Hepatic stellate cell (primary cell): ENCODE data around the gene C1S.
A peak's percentile ranks its signal among the peaks of the same experiment; 100 is the strongest.
"Not testable (repeated sequence)": the region's sequence is repeated elsewhere in the genome, so short reads cannot be mapped to it uniquely, and the experiment has no call there.

Experiments used
- DNase-seq: peaks from one replicate; pipeline ENCODE4 v3.0.0; 2011; ENCODE audit warnings: low spot score

C1S gene

DNA sequence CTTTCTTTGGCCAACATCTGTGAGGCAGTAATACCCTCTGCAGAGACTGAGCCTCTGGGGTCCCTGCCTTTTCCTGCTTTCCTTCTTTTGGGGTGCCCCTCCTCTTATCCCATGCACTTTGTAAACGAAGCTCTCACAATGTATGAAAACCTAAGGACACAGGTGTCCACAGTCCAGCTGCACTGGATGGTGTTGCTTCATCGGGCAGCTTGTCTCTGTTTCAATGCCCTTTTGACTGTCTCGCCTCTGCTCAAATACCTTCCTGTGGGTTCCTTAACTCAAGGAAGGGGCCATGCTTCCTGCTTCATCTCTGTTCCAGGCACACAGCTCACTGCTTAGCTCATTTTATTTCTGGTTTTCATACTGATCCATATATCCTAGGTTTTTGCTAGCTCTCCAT, 42.1 kb downstream of the C1S start:
- DNase-seq = no peak

- no peak for DNase-seq
Measured at GRCh38 chr12:7103837-7104584, 43.5 kb downstream of the C1S start.

- no peak for DNase-seq
Measured at GRCh38 chr12:7106082-7106481, 45.6 kb downstream of the C1S start.

- DNase-seq = not testable (repeated sequence)
Measured at GRCh38 chr12:7107181-7107580, 46.7 kb downstream of the C1S start.

GRCh38 chr12:7107636-7108002, 47.1 kb downstream of the C1S start:
- no peak for DNase-seq

GRCh38 chr12:7108003-7108795, 47.7 kb downstream of the C1S start:
- peak; percentile 77 for DNase-seq

GRCh38 chr12:7108796-7109571, 48.5 kb downstream of the C1S start, which contains the start of gene C1RL:
TSS of gene C1RL (minus strand) at chr12:7109214. CDS start at chr12:7109180, 34 bp downstream.
- DNase-seq = peak; percentile 79

- DNase-seq = no peak
Measured at GRCh38 chr12:7109572-7109920, 49.0 kb downstream of the C1S start.

DNA sequence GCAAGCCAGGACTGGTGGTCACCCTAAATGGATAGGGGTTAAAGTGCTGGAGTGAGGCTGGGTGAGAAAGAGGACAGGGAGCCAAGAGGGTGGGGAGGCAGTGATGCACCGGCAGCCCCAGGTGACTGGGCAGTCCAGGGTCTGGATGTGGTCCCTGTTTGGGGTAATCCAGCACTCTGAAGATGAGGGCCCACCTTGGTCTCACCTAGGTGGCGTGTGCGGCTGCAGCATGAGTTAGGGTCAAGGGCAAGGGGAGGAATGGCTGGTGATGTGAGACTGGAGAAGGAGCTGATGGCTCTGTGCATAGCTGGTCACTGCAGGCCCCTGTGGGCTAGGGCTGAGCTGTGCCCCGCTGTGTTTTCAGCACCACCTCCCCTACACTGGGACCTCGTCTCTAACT, 50.1 kb downstream of the C1S start:
- DNase-seq = no peak

DNA sequence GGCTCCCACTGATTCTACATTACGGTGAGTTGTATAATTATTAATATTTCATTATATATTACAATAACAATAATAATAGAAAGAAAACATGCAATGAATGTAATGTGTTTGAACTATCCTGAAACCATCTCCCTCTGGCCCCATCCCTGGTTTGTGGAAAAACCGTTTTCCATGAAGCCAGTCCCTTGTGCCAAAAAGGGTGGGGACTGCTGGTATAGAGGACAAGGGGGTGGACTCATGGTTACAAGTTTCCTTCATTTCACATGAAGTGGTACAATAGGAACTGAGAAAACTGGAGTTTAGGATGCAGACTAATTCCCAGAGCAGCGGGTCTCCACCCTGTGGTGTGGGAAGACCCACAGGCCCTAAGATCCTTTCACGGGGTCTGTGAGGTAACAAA, 51.5 kb downstream of the C1S start:
- no peak for DNase-seq

DNA sequence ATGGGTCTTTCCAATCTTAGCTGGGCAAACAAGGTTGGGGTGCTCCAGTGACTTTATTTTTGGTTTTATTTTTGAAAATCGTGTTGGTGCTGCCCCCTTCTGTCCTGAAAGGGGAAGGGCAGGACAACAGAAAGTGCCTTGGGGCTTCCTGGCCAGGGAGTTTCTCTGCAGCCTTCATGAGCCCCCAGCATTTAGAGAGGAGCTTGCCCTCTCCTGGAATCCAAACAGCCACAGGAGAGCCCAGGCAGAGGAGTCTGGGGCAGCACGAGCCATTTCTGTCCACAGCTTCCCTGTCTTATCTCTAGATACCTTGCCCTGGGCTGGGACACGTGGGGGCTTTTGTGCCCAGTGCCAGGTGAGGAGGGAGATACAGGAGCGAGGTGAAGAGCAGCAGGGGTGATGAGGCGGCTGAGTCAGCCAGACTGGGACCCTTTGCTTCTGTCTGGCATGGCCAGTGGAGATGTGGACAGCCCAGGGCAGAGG, 52.9 kb downstream of the C1S start:
- peak; percentile 56 for DNase-seq

DNA sequence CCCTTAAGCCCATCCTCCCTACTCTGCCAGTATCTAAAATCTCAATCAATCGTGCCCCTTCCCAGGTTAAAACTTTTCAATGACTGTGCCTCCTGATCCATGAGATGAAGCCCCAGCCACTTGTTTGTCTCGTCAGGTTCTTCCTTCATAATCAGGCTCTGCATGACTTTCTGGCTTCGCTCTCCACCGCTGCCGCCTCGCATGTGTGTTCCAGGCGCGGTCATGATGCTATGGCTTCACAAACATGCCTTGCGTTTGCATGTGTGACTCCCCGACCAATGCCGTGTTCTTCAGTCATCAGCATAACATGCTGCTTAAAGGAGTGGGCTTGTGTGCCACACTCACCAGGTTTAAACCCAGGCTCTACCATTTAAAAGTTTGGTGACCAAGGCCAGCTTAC, 53.5 kb downstream of the C1S start:
- no peak for DNase-seq

DNA sequence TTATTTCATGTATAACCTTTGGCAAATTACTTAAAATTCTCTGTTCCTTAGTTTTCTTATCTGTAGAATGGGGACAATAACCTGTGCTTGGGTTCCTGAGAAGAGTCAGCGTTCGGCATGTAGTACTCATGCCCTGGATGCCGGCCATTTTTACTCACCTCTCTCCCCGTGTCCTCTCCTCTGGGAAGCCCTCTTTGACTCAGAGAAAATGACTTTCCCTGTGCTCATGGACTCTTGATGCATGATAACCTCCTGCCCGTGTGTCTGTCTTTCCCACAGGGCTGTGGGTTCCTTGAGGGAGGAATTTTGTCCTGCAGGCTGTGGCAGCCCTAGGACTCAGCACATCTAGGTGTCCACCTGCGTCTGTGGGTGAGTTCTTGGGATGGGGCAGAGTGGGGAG, 54.3 kb downstream of the C1S start:
- DNase-seq = no peak

DNA sequence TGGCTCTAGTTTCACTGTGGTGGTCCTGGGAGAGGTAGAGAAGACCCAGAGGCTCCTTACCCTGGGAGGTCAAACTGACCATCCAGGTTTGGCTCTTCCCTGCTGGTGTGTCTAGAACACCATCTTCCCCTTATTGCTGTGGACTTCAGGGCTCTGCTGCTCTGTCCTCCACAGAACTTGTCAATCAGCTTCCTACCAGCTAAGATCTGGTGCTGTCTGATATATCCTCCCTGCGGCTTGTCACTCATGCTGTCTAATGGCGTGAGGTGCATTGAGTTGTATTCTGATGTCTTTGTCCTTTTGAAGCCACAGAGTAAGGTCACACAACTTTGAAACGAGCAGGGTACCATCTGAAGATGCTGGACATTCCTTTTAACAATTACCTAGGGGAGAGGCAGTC, 55.7 kb downstream of the C1S start:
- DNase-seq = no peak

- no peak for DNase-seq
Measured at GRCh38 chr12:7116916-7117315, 56.4 kb downstream of the C1S start.

- no peak for DNase-seq
Measured at GRCh38 chr12:7117670-7118069, 57.2 kb downstream of the C1S start.

- DNase-seq = no peak
Measured at GRCh38 chr12:7118881-7119280, 58.4 kb downstream of the C1S start.

- DNase-seq = no peak
Measured at GRCh38 chr12:7120166-7120565, 59.6 kb downstream of the C1S start.
